KOPT-K1 (cell line): ENCODE measurements around the gene TRMT10B.
"Not testable (repeated sequence)": the region's sequence is repeated elsewhere in the genome, so short reads cannot be mapped to it uniquely, and the experiment has no call there.

ENCODE experiments used
- H3K27ac ChIP-seq: fragments of 200-600 bp; sonication (generic); 2 replicates; pipeline ENCODE4 v1.5.1; 2016; ENCODE audit warnings: antibody characterized with exemption, mild to moderate bottlenecking, low read depth, low read length; ENCODE audit not compliant: poor library complexity, severe bottlenecking
- H3K36me3 ChIP-seq: fragments of 200-600 bp; sonication (generic); 2 replicates; pipeline ENCODE4 v1.5.1; 2017; ENCODE audit warnings: antibody characterized with exemption, mild to moderate bottlenecking, low read length, moderate library complexity; ENCODE audit not compliant: insufficient read depth
- H3K9me3 ChIP-seq: fragments of 200-600 bp; sonication (generic); 2 replicates; pipeline ENCODE4 v1.5.1; 2017; ENCODE audit warnings: antibody characterized with exemption, low read length, mild to moderate bottlenecking; ENCODE audit not compliant: insufficient read depth, poor library complexity, severe bottlenecking

The TRMT10B gene

DNA sequence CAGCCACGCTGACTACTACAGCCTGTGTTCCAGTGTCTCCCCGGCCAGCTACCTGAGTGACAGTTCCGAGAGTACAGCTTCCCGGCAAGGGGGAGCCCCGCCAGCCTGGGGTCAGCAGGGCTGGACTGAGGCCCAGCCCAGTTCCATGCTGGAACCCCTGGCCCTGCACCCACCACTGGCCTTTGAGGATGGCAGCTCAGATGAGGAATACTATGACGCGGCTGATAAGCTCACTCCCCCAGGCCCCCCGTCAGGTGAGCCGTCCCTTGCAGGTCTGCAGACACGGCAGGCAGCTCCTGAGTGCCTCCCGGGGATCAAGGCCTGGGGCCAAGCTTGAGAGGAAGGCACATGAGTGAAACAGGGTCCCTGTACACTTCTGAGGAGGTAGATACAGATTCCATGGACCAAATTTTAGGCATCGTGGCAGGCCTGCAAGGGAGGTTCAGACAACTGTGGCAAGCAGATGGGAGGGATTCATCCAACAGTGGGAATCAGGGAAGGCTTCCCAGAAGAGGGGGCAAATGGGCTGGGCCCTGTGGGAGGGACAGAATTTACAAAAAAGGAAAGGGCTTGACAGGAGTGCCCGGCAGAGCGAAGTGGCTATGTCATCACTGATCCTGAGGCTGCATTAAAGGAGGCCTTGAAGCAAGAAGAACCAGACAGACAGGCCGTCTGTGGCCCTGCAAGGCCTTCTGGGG, 12.8 kb upstream of the TRMT10B start:
- H3K36me3 ChIP-seq = no peaks in the 10 kb centered on the region
- H3K27ac ChIP-seq = no peak overlapping the region
- H3K9me3 ChIP-seq = no peaks in the 10 kb centered on the region

DNA sequence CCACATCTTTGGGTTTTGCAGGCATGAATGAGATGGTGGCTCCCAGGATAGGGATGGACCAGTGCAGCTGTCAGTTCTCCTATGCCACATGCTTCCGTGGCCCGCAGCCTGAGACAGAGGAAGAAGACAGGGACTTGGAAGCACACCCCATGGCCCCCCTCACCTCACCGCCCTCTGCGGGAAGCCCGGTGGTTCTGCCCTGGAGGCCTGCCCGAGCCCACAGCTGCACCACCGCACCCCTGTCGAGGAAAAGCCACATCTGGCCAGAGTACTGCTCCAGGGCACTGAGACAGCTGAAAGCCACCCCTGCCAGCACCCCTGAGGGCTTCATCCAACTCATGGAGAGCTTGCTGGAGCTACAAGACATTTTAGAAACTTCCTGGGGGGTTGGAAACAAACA, 7.6 kb upstream of the TRMT10B start:
- H3K27ac ChIP-seq = no peak overlapping the region
- H3K36me3 ChIP-seq = no peaks in the 10 kb centered on the region
- H3K9me3 ChIP-seq = no peaks in the 10 kb centered on the region

DNA sequence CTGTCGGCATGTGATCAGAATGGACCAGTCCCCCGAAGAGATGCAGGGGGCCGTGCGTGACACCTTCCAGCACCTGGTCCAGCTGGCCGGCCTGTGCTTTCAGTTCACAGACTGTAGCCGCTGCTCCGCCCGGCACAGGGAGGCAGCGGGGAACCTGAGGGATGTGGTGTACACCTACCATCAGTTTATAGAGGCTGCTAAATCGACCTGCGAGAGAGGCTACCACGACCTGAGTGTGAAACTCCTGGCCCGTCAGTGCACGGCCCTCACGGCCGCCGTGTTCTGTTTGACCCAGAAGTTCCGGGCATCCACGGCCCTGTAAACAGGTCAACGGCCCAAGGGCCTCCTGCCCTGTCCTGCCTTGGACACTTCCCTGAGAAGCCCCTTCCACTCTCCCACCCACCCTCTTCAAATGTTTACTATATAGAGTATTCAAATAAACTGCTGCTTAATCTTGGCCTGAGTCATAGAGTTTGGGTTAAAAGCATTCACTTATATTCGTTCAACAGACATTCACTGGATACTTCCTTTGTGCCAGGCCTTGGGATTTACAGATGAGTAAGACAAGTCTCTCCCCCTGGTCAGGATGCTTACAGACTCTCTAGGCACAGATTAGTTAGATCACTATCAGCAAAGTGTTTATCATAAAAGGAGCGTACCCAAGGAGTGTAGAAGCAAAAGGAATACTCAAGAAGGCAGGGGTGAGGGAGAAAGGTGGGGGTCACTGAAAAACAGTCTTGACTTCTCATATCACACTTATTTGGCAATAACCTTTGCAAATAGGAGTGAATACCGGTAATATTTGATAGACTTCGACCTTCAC, 6.9 kb upstream of the TRMT10B start:
- no peaks in the 10 kb centered on the region for H3K36me3 ChIP-seq
- H3K9me3 ChIP-seq = no peaks in the 10 kb centered on the region
- no peak overlapping the region for H3K27ac ChIP-seq

DNA sequence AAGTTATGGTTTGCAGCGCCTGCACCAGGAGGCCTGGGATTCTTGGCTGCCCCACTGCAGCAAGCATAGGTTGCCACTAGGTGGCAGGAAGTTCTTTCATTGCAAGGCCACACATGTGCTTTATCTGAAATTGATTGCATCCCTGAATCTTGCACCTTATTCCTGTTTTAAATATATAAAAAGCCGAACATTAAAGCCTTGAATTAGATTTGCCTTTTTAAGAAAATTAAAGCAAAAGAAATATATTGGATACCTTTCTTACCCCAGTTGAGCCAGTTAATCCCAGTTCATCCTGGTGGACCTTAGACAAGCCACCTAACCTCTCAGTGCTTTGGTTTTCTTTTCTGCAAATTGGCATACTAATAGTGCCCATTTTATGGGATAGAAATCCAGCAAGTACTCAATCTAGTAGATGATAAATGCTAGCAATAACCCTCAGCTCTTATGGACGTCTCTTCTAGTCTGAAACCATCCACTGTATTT, 6.3 kb upstream of the TRMT10B start:
- H3K9me3 ChIP-seq = no peaks in the 10 kb centered on the region
- no peaks in the 10 kb centered on the region for H3K36me3 ChIP-seq
- no peak overlapping the region for H3K27ac ChIP-seq

DNA sequence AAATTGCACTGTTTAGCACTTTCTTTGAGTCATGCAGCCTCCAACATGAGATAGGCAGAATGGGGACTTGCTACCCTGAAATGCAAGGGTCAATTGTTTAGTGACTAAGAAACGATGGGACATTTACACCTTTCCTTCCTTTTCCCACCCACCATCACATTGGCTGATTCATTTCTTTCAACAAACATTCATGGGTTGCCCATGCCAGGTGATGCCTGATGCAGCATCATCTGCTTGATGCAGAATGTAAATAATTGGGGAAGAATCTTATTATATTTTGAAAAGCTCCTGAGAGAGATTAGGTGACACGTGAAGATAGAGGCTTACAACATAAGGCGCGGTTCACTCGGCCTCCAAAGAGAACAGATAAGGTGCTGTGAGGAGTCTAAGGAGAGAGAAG, 4.5 kb upstream of the TRMT10B start:
- Histone ChIP-seq H3K9me3 (no peaks in the 10 kb centered on the region), H3K27ac (no peak overlapping the region), H3K36me3 (no peaks in the 10 kb centered on the region)

DNA sequence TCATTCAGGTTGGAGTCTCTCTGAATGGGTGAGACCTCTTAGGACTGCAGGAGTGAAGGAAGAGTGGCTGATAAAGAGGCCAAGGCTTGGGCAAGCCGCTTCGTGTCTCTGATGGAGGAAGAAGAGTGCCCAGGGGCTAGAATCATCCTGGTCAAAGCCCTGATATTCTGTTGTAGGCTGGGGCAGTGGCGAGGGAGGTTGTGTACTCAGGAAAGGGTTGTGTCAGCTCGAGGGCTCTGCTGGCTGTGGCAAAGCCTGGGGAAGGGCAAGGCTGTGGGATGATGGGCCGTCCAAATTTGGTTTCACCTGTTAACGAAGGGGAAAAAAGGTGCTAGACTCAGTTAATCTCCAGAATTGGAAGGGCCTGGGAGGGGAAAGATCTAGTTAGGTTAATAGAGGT, 2.4 kb upstream of the TRMT10B start:
- H3K27ac ChIP-seq = no peak overlapping the region
- H3K36me3 ChIP-seq = no peaks in the 10 kb centered on the region
- H3K9me3 ChIP-seq = no peaks in the 10 kb centered on the region

DNA sequence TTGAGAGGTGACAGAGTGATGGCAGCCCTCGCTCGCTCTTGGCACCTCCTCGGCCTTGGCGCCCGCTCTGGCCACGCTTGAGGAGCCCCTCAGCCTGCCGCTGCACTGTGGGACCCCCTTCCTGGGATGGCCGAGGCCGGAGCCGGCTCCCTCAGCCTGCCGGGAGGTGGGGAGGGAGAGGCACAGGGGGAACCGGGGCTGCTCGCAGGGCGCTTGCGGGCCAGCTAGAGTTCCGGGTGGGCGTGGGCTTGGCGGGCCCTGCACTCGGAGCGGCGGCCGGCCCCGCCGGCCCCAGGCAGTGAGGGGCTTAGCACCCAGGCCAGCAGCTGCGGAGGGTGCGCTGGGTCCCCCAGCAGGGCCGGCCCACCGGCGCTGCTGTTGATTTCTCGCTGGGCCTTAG, 1.9 kb upstream of the TRMT10B start:
- H3K9me3 ChIP-seq, H3K27ac ChIP-seq, H3K36me3 ChIP-seq: not testable (repeated sequence)

DNA sequence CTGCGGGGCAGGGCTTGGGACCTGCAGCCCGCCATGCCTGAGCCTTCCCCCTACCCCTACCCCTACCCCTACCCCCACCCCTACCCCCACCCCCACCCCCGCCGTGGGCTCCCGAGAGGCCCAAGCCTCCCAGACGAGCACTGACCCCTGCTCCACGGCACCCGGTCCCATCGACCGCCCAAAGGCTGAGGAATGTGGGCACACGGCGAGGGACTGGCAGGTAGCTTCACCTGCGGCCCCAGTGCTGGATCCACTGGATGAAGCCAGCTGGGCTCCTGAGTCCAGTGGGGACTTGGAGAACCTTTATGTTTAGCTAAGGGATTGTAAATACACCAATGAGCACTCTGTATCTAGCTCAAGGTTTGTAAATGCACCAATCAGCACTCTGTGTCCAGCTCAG, 1.5 kb upstream of the TRMT10B start:
- not testable (repeated sequence) for H3K9me3 ChIP-seq, H3K36me3 ChIP-seq, H3K27ac ChIP-seq

DNA sequence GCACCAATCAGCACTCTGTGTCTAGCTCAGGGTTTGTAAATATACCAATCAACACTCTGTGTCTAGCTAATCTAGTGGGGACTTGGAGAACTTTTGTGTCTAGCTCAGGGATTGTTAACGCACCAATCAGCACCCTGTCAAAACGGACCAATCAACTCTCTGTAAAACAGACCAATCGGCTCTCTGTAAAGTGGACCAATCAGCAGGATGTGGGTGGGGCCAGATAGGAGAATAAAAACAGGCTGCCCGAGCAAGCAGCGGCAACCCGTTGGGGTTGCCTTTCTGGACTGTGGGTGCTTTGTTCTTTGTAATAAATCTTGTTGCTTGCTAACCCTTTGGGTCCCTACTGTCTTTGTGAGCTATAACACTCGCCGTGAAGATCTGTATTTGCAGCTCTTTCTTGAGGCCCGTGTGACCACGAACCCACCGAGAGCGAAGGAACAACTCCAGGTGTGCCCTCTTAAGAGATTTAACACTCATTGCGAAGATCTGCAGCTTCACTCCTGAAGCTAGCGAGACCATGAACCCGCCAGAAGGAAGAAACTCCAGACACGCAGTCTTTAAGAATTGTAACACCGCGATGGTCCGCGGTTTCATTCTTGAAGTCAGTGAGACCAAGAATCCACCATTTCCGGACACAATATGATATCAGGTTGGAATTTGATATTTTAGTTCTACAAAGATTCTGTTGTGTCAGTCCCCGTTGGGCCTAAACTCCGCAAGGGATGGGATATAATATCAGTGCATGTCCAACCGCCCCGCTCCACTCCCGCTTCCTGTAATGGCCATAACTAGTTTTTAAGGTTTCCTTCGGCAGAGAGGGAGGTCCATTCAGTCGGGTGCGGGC, 740 bp upstream of the TRMT10B start:
- H3K27ac ChIP-seq = peak overlapping the region; percentile 67
- H3K36me3 ChIP-seq = peaks cover 5% of the 10 kb centered on the region; the same call in 1 of the 2 replicates
- H3K9me3 ChIP-seq = no peaks in the 10 kb centered on the region

DNA sequence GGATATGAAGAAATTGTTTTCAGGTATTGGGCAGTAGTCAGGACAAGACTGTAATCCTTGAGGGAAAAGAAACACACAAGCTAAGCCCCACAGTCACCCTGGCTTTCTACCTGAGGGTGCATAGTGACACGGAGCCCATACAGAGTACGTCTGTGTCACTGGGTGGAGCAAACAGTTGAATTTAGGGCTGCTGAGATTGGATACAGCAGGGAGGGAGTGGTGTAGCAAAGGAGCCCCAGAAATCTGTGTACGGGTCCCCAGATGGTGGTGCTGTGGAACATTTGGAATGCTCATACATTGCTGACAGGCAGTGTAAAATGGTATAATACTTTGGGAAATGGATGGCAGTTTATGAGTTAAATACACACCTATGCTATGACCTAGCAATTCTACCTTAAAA, 5.1 kb downstream of the TRMT10B start:
- H3K27ac ChIP-seq = no peak overlapping the region
- H3K9me3 ChIP-seq = no peaks in the 10 kb centered on the region
- H3K36me3 ChIP-seq = peaks cover 7% of the 10 kb centered on the region; the same call in 1 of the 2 replicates

DNA sequence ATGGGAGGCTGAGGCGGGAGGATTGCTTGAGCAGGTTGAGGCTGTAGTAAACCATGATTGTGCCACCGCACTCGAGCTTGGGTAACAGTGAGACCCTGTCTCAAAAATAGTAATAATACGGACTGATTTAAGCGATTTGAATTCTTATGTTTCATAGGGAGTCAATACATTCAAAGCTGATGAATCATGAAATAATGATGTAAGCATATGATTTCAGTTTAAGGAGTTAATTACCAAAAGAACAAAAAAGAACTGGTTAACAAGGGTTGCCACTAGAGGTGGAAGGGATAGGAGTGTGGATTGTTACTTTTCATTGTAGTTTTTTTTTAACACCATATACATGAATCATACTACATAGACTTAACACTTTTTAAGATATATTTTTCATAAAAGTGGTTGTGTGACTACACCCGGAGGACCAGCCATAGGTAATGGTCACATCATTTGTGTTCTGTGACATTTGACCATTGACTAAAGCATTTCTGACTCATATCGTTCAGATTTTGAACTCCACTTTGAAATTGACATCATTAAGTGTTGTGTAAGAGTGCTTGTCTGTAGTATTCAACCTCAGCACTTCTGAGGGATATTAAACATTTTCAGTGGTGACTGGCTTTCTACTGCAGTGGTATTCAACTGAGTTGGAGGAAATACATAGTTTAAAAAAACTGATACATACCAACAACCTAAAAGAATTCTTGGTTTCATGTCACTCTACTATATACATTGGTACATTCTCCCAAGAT, 7.0 kb downstream of the TRMT10B start:
- peaks cover 10% of the 10 kb centered on the region; the same call in 1 of the 2 replicates for H3K36me3 ChIP-seq
- H3K9me3 ChIP-seq = no peaks in the 10 kb centered on the region
- no peak overlapping the region for H3K27ac ChIP-seq

DNA sequence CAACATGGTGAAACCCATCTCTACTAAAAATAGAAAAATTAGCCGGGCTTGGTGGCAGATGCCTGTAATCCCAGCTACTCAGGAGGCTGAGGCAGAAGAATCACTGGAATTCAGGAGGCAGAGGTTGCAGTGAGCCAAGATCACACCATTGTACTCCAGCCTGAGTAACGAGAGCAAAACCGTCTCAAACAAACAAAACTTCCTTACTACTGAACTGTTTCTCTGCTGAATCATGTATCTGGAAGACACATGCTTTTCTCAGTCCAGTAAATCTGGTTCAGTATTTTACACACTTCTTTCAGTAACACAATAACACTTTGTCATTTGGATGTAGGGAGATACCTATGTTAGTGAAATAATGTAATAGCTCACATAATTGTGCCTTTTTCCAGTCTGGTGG, 7.9 kb downstream of the TRMT10B start:
- Histone ChIP-seq H3K9me3 (no peaks in the 10 kb centered on the region), H3K36me3 (peaks cover 10% of the 10 kb centered on the region; the same call in 1 of the 2 replicates), H3K27ac (no peak overlapping the region)

DNA sequence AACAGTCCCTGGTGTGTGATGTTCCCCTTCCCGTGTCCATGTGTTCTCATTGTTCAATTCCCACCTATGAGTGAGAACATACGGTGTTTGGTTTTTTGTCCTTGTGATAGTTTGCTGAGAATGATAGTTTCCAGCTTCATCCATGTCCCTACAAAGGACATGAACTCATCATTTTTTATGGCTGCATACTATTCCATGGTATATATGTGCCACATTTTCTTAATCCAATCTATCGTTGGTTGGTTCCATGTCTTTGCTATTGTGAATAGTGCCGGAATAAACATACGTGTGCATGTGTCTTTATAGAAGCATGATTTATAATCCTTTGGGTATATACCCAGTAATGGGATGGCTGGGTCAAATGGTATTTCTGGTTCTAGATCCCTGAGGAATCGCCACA, 11.7 kb downstream of the TRMT10B start:
- H3K9me3 ChIP-seq, H3K27ac ChIP-seq: not testable (repeated sequence)
- peaks cover 17% of the 10 kb centered on the region for H3K36me3 ChIP-seq

DNA sequence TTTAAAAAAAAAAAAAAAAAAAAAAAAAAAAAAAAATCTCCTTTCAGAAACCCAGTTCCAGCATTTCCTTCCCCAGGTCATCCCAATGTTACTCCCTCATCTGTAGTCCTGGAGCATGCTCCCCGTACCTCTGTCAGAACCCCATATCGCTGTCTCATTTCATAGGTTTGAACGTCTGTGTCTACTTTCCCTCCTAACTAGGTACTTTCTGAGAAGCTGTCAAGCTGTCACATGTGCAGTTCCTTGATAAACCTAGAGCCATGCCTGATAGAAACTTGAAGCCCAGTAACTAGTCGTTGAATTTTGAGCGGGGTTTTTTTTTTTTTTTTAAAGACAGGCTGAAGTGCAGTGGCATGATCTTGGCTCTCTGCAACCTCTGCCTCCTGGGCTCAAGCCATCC, 15.7 kb downstream of the TRMT10B start:
- H3K36me3 ChIP-seq = peaks cover 48% of the 10 kb centered on the region
- no peaks in the 10 kb centered on the region for H3K9me3 ChIP-seq
- H3K27ac ChIP-seq = no peak overlapping the region
